Kidney epithelial cell (primary cell): ENCODE results near the gene TMEM108. TPM values are rescaled to one million over a fixed set of nuclear protein-coding genes. Genes with fewer than 3 reads are reported as not detected.
A peak's percentile ranks its signal among the peaks of the same experiment; 100 is the strongest.

ENCODE experiments used
- DNase-seq: peaks from one replicate; pipeline ENCODE4 v3.0.0-alpha.2; 2010; ENCODE audit warnings: low read depth
- H3K27me3 ChIP-seq: 2 replicates; pipeline ENCODE4 v1.6.0; 2011; ENCODE audit warnings: low read length; ENCODE audit not compliant: control insufficient read depth, insufficient read depth
- H3K36me3 ChIP-seq: 2 replicates; pipeline ENCODE4 v1.5.1; 2011; ENCODE audit warnings: low read length; ENCODE audit not compliant: control insufficient read depth, insufficient read depth
- H3K4me3 ChIP-seq: 2 replicates; pipeline ENCODE4 v1.5.1; 2011; ENCODE audit warnings: low read depth, mild to moderate bottlenecking, control low read depth, low read length
- CTCF ChIP-seq: IDR thresholded peaks from 2 replicates; pipeline ENCODE4 v1.5.1; 2011; ENCODE audit warnings: mild to moderate bottlenecking, moderate library complexity, low read length, control low read depth, inconsistent platforms; ENCODE audit not compliant: insufficient read depth, poor library complexity, severe bottlenecking
- total RNA-seq: library from RNA; depleted of rRNA; stranded (reverse); fragments of >200 nt; gene quantifications from 2 replicates; pipeline ENCODE4 v1.2.3, GENCODE V29; 2015

The TMEM108 gene
- total RNA-seq, 1 donor from 2014 or later: 4.4 TPM

GRCh38 chr3:133037436-133037835 lies 755 bp upstream of the TMEM108 start:
- H3K27me3 ChIP-seq: peaks cover 17% of the 10 kb centered on the region
- no peaks in the 10 kb centered on the region for H3K36me3 ChIP-seq
- H3K4me3 ChIP-seq: no peak overlapping the region
- TF ChIP-seq CTCF: no peak
- no peak for DNase-seq

- Histone ChIP-seq H3K4me3 (peak overlapping the region; percentile 72), H3K27me3 (peaks cover 17% of the 10 kb centered on the region), H3K36me3 (no peaks in the 10 kb centered on the region)
- no peak for TF ChIP-seq CTCF
- no peak for DNase-seq
Observed at GRCh38 chr3:133038731-133039375, 662 bp downstream of the TMEM108 start.

GRCh38 chr3:133040696-133041523 lies 2.7 kb downstream of the TMEM108 start:
- H3K36me3 ChIP-seq: no peaks in the 10 kb centered on the region
- peaks cover 17% of the 10 kb centered on the region for H3K27me3 ChIP-seq
- TF ChIP-seq CTCF: peak; percentile 80
- H3K4me3 ChIP-seq: no peak overlapping the region
- peak; percentile 9 for DNase-seq

GRCh38 chr3:133041524-133041829 lies 3.3 kb downstream of the TMEM108 start:
- no peak for DNase-seq
- no peak overlapping the region for H3K4me3 ChIP-seq
- peaks cover 17% of the 10 kb centered on the region for H3K27me3 ChIP-seq
- H3K36me3 ChIP-seq: no peaks in the 10 kb centered on the region
- no peak for TF ChIP-seq CTCF

GRCh38 chr3:133042778-133043177 lies 4.6 kb downstream of the TMEM108 start:
- H3K36me3 ChIP-seq: no peaks in the 10 kb centered on the region
- DNase-seq: no peak
- no peak overlapping the region for H3K4me3 ChIP-seq
- H3K27me3 ChIP-seq: peaks cover 9% of the 10 kb centered on the region
- no peak for TF ChIP-seq CTCF
